GM21381 (cell line): Measurements from ENCODE around the gene TMEM161B.
"Not testable (repeated sequence)": the region's sequence is repeated elsewhere in the genome, so short reads cannot be mapped to it uniquely, and the experiment has no call there.

ENCODE experiments used
- ATAC-seq: cut with Tn5 transposase; IDR thresholded peaks from one replicate; pipeline ENCODE4 v1.9.1; 2021; ENCODE audit warnings: mild to moderate bottlenecking, moderate library complexity; ENCODE audit not compliant: unreplicated experiment

The TMEM161B gene

DNA sequence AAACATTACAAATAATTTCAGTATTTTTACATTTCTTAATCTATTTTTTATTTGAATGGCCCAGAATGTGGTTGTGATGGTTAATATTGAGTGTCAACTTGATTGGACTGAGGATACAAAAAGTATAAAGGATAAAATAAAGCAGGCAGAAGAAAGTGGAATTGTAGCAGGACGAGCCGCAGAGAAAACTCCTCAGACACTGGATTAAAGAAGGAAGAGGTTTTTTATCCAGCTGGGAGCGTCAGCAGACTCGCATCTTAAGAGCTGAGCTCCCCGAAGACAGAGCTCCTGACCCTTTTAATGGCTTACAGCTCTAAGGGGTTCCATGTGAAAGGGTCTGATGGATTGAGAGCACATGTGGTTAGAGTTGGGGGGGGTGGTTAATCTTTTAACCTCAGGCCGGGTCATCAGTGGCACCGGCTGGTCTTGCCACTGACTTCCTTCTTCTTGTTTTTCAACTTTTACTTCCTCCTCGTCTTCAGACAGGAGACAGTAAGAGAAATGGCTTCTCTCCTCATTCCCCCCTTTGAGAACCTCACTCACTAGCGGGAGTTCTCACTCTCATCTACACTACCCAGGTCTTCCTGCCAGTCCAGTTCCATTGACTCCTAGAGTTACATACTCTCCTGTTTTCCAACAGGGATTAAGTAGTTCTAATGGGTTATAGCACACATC, 80.0 kb downstream of the TMEM161B start:
- no peak for ATAC-seq

- ATAC-seq = no peak
These were observed 85.4 kb downstream of the TMEM161B start for GRCh38 chr5:88183255-88183654.

DNA sequence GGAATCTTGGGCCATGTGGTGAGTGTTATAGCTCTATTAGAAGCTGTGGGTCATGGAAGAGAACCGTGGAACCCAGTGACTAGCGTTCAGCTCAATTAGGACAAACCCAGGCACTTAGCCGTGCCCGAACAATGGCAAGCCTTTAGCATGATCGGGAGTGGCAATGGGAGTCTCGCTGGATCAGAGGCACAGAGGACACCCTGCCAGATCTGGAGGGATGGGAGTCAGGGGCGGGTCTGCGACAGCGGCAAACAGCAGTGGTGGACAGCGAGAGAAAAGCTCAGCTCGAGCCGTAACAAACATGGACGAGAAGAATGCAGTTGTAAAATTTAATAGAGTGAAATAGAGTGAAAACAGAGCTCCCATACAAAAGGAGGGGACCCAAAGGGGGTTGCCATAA, 91.2 kb downstream of the TMEM161B start:
- not testable (repeated sequence) for ATAC-seq

DNA sequence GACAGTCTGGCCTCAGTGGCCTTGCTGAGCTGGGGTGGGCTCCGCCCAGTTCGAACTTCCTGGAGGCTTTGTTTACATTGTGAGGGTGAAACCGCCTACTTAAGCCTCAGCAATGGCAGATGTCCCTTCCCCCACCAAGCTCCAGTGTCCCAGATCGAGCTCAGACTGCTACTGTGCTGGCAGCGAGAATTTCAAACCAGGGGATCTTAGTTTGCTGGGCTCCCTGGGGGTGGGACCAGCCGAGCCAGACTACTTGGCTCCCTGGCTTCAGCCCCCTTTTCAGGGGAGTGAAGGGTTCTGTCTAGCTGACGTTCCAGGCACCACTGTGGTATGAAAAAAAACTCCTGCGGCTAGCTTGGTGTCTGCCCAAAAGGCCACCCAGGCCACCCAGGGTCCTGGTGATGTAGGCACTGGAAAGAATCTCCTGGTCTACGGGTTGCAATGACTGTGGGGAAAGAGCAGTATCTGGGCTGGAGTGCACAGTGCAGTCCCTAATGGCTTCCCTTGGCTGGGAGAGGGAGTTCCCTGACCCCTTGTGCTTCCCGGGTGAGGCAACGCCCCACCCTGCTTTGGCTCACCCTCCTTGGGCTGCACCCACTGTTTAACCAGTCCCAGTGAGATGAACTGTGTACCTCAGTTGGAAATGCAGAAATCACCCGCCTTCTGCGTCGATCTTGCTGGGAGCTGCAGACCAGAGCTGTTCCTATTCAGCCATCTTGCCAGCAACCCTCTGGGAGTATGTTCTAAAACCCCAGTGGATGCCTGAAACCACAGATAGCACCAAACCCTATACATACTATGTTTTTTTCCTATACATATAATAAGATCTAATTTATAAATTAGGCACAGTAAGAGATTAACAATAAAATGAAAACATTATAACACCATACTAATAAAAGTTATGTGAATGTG, 95.5 kb downstream of the TMEM161B start:
- ATAC-seq = no peak

DNA sequence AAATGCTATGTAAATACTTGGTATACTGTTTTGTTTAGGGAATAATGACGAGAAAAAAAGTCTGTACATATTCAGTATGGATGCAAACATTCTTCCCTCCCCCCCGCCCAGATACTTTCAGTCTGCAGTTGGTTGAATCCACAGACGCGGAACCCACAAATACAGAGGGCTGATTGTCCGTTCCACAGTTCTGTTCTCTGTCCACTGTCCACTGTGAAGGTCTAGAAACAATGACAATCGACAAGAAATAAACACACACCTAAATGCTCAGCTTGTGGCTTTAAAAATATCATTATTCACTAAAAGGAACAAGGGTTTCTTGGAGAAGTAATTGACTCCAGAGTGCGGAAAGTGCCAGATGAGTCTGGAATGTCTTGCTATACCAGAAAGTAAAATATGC, 109.1 kb downstream of the TMEM161B start:
- no peak for ATAC-seq

GRCh38 chr5:88158056-88158455, 110.6 kb downstream of the TMEM161B start:
- ATAC-seq = no peak

DNA sequence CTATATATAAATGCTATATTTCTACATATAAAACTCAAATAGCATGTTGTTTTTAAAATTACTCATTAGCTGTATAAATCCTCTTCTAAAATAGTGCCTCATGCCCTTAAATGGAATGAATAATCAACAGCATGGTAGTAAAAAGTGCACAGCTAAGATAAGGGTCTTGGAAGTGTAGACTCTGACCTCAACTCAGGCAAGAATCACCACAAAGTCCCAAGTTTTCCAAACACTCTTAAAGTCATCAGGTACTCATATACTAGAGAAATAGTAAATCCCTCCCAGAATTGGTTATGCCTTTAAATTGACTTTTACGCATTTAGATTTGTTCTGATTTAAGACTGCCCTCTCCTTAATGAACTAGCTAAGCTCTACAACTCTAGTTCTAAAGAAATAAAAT, 113.8 kb downstream of the TMEM161B start:
- no peak for ATAC-seq

GRCh38 chr5:88150747-88151146, 117.9 kb downstream of the TMEM161B start:
- no peak for ATAC-seq

- ATAC-seq = no peak
These were observed 122.8 kb downstream of the TMEM161B start for GRCh38 chr5:88145611-88146467.

DNA sequence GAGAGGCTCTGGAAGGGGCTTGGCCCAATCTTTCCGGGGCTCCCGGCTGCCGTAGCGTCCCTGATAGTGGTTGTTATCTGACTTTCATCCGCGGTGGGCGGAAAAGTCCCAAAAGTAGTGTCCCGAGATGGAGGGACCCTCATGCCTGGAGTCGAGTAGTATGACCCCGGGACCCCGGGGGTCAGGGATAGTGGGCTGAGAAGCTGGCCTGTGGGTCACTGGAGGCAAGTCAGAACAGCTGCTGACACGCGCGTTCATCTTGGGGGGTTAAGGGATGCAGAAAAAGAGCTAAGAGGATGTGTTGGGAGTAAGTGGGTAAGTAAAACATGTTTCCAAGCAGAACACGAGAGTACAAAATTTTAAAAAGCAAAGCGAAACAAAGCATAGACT, 123.4 kb downstream of the TMEM161B start:
- no peak for ATAC-seq
